D341Med (cell line): ENCODE results near the gene GLOD5.

Experiments
- DNase-seq: peaks from one replicate; pipeline ENCODE4 v3.0.0; 2012; ENCODE audit warnings: low spot score

The GLOD5 gene

DNA sequence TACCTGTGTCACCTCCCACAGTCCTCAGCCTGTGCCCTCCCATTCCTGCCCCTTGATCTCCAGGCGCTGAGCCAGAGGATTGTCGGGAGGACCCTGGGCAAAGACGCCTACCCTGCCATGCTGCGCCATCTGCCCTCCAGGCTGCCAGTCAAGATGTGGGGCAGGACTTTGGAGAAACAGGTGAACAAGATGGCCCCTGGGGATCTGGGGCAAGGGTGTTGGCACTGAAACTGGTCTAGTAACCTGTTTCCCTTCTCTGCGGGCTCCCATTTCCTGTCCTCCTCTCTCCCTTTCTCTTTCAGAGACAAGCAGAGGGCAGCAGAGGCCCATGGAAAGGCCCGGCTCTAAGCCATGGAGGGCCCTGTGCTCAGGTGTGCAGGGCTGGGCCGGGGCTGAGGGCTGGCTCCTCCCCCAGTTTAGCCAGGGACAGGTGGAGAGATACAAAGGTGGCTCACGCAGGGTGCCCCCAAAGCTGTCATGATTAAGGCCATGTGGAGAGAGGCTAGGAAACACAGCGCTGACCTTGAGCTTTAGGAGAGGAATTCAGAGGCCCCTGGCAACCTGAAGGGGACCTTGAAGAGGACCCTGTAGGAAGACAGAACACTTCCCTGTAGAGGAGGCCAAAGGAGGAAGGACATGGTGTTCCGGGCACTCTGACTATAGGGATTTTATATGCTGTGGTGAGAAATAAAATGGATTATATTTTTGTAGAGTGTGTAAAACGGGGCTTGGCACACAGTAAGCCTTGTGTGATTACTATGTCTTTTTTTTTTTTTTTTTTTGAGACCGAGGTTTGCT, at the start of gene GLOD5:
Gene GLOD5, plus strand, starts transcription at position 74 of the 798 bp plus-strand sequence. Its CDS starts 44 bp downstream, at position 118.
- DNase-seq, result peak; percentile 62

DNA sequence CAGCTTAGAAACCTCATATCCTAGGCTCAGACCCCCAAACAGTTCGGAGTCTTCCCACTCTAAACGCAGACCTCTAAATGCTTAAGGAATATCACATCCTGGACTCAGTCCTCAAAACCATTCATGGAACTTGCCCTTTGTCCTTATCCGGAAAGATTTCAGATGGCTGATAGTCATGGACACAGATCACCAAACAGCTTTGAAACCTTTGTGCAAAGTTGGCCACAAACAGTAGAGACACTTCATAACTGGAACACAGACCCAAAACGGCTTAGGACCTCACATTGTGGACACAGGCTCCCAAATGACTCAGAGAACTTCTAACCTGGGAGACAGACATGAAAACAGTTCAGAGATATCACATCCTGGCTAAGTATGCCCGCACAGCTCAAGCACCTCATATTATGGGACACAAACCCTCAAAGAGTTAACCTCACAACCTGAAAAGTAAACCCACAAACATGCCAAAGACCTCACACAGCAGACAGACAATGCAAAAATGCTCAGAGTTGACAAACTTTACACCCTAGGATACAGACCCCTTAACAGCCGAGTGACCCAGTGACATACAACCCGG, 49.5 kb upstream of the GLOD5 start:
- DNase-seq, result no peak

DNA sequence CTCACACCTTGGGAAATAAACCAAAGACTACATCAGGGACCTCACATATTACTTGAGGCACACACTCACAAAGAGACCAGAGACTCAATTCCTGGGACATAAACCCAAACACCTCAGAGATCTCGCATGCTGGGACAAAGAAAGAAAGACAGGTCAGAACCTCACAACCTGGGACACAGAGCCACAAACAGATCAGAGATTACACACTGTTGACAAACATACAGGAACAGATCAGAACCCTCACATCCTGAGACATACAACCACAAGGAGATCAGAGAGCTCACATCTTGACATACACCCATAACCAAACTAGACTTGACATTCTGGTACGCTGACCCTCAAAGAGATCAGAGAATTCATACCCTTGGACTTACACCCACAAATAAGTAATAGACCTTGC, 47.7 kb upstream of the GLOD5 start:
- no peak for DNase-seq

DNA sequence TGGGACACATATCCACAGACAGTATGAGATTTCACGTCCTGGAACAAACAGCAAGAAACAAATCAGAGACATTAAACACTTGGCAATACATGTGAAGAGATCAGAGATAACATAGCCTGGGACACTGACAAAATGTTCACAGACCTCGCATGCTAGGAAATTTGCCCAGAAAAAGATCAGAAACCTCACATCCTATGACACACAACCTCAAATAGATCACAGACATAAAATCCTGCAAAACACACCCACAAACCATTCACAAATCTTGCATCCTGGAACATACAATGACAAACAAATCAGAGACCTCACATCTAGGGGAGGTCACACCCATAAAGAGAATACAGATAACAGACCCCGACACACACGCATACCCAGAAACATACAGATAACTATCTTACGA, 47.0 kb upstream of the GLOD5 start:
- DNase-seq, result no peak

- no peak for DNase-seq
Observed at GRCh38 chrX:48715072-48715471, 46.5 kb upstream of the GLOD5 start.

DNA sequence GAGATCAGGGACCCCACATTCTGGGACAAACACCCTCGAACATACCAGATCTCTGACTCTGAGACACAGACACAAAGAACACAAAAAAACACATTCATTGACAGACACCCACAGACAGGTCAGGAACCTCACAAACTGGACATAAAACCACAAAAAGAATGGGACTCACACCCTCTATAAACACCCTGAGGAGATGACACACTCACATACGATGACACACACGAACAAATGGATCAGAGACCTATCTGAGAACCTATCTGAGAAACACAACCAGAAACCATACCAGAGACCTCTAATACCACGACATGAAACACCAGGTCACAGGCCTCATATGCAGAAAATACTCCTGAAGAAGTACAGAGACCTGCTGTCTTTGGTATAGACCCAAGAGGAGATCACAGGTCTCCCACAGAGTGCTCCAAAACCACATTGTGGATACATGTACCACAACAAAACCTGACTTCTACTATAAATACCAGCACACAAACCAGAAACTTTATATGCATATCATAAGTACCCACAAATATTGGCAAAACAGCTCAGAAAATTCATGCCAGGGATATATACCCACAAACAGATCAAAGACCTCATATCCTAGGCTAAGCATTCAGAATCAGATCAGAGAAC, 45.6 kb upstream of the GLOD5 start:
- no peak for DNase-seq

DNA sequence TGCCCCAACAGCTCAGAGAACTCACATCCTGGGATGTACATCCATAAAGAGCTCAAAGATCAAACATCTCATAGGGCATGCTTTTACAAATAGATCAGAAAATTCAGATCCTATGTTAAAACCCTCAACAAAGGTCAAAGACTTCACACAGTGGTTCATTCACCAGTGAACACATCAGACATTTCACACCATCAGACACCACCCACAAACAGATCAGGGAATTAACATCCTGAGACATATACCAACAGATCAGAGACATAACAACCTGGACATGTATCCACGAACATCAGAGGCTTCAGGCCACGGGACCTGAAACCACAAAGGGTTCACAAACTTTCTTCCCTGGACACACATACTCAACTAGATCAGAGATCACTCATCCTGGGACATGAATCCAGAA, 41.6 kb upstream of the GLOD5 start:
- DNase-seq, result no peak

DNA sequence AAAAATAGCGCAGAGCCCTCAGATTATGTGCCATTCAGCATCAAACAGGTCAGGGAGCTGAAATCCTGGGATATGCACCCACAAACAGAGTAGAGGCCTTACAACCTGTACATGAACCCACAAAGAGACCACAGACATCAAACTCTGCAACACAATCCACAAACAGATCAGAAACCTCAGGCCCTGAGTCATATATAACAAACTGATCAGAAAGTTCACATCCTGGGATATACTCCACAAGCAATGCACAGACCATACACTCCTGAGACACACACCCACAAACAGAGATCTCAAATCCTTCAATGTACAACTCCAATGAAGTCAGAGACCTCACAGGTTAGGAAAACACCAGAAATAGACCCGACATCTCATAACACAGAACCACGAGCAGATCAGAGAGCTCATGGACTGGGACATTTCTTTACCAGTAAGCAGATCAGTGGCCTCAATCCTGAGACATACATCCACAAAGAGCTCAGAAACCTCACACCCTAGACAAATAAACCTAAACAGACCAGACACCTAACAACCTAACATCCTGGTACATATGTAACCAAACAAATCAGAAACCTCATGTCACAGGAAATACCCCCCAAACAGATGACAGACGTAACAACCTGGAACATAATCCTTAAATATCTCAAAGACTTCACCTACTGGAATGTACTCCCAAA, 40.8 kb upstream of the GLOD5 start:
- no peak for DNase-seq

DNA sequence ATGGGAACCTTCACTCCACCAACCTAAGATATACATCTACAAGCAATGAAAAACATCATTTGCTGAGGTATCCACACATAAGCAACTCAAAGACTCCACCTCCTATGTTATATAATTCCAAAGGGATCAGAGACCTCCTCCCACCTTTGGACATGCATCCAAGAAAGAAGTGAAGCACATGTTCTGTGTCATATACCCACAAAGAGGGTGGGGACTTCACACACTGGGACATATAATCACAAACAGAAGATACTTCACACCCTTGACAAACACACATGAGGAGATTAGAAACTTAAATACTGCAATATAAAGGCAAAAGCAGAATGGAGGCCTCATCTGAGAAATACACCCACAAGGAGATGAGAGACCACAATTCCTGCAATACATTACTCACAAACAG, 39.6 kb upstream of the GLOD5 start:
- no peak for DNase-seq

- DNase-seq, result no peak
Observed at GRCh38 chrX:48726596-48726995, 35.0 kb upstream of the GLOD5 start.

DNA sequence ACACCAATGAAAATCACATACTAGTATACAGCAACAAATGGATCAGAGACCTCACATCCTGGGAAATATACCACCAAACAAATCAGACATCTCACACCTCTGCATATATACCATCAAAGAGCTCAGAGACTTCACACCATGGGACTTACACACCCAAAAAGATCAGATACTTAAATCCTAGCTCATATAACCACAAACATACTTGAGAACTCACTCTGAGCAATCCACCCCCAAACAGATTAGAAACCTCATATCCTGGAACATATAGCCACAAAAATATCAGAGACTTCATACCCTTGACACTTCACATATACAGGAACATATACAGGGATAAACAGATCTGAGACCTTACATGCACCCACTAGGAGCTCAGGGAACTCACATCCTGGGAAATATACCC, 32.9 kb upstream of the GLOD5 start:
- DNase-seq, result no peak

- DNase-seq, result no peak
Observed at GRCh38 chrX:48736303-48736702, 25.2 kb upstream of the GLOD5 start.

DNA sequence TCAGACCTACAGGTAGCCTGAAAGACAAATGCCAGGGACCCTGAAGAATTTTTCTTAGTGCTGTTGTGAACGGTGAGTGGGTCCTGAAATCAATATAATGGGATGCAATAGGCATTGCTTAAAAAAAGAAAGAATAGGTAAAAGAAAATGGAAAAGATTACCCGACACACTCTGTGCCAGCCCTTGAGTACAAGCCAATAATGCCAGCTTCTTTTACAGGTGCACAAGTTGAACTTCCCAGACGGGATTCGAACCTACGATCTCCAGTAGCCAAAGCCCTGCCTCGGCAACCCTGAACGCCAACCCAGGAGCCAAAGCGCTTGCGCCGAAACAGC, 24.7 kb upstream of the GLOD5 start:
- no peak for DNase-seq

DNA sequence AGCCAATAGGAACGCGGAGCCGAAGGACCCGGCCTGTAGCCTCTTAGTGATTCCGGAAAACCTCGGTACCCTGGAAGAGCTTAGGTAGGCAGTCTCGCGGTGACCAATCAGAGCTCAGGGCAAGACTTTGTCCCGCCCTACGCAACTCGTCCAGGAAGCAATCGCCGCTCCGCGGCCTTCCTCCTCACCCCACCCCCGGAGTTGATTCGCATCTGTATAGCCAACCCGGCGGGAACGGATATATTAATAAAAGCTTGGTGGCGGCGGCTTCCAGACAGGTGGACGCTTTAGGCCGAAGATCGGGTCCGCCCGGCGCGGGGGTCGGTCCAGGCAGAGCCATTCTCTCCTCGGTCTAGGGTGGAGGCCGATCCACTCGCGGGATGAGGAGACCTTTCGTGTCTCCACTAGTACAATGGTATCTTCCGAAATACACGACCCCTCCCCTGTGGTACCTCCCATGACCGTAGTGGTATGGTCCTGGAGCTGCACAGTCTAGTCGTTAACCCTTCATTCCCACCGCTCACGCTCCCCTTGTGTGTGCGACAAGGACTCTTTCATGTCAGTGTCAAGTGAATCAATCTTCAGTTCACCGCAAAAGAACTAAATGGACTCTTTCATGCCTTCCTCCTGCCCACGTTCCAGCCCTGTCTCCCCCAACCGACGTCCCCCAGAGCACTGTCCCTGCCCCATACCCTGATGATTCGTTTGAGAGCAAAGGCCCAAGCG, 24.2 kb upstream of the GLOD5 start:
- DNase-seq, result peak; percentile 92

- no peak for DNase-seq
Observed at GRCh38 chrX:48737940-48738339, 23.6 kb upstream of the GLOD5 start.

DNA sequence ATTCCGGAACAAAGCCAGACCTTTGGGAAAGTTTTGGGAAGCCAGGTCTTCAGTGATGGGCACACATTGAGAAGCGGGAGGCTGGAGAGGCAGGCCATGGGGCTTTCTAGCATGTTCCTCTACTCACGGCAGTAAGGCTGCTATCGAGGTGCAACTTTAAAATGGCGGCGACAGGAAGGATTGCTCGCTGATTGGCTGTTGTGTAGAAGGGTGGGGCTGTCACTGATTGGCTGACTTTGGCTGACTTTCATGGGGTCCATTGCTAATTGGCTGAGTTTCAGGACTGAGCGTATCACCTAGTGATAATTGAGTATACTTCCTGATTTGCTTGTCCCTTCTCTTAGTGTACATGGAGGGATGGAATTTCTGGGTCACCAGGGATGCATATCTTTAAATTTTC, 19.7 kb upstream of the GLOD5 start:
- no peak for DNase-seq

DNA sequence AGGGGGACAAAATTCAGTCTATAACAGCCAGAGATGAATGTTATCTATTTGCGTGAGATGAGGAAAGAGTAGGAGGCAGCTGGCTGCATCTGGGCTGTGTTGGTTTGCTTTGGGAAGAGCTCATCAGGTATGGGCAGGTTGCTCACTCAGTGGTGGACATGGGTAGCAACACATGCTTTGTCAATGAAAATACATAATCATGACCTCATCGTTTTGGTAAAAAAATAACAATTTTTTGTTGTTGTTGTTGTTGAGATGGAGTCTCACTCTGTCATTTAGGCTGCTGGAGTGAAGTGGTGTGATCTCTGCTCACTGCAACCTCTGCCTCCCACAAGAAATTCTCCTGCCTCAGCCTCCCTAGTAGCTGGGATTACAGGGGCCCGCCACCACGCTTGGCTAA, 16.3 kb upstream of the GLOD5 start:
- no peak for DNase-seq

DNA sequence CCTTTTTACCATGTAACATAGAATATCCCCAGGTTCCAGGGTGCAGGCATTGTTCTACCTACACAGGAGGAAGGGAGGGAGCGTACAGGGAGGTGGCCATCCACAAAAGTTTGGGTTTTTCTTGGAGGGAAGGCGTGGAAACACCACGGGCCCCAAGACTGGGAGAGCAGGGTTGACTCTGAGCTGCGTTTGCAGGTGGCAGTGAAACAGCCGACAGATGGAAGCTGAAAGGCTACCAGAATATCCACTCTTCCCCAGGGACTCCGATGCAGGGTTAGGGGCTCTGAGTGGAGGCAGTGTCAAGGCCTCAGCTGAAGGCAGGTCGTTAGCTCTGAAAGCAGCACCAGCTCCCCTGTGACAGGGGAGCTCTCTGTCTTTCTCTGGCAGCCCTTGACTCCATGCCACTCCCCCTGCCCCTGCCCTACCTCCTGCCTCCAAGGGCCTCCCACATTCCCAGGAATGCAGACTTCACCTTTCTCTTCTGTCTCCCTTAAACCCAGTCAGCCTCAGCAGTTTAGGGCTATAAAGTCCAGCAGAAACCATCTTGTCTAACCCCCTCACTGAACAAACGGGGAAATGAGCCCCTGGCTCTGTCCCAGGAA, 14.0 kb upstream of the GLOD5 start:
- DNase-seq, result no peak

DNA sequence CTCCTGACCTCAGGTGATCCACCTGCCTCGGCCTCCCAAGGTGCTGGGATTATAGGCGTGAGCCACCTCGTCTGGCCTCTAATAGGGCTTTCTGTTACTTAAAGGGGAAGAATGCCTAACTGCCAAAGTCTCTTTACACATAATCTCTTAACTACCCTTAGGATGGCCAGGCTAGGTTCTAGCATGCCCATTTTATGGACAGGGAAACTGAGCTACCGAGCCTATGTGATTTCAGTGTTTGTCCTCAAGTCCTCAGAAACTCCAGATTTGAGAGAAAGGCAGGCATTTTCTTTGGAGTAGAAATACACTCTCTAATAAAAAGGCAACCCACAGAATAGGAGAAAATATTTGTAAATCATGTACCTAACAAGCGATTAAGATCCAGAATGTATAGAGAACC, 12.4 kb upstream of the GLOD5 start:
- DNase-seq, result no peak

DNA sequence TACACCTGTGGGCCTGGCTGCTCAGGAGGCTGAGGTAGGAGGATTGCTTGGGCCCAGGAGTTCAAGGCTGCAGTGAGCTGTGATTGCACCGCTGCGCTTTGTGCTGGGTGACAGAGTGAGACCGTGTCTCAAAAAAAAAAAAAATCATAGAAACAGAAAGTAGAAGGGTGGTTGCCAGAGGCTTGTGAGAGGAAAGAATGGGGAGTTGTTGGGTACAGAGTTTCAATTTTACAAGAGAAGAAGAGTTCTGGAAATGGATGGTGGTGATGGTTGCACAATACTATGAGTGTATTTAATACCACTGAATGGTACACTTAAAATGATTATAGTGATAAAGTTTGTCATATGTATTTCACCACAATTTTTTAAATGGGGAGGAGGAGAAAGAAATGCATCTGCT, 10.2 kb upstream of the GLOD5 start:
- no peak for DNase-seq

- no peak for DNase-seq
Observed at GRCh38 chrX:48752498-48752897, 9.0 kb upstream of the GLOD5 start.

- DNase-seq, result no peak
Observed at GRCh38 chrX:48753708-48754228, 7.8 kb upstream of the GLOD5 start.
